SK-N-SH treated with all-trans-retinoic acid at 6 μM for 48 hours (cell line): ENCODE measurements around the gene OSBPL2.

Source experiments
- ARNTL ChIP-seq: fragments of 450-650 bp; formaldehyde crosslinking; IDR thresholded peaks from 2 replicates; pipeline ENCODE4 v1.5.0; 2020; ENCODE audit warnings: low read depth, mild to moderate bottlenecking, moderate library complexity, borderline replicate concordance
- GLIS3 ChIP-seq: fragments of 250-450 bp; sonication (Bioruptor Pico); IDR thresholded peaks from 2 replicates; pipeline ENCODE4 v1.5.0; 2020; ENCODE audit warnings: mild to moderate bottlenecking, moderate library complexity
- ZNF565 ChIP-seq: fragments of 450-650 bp; formaldehyde crosslinking; conservative IDR thresholded peaks from 2 replicates; pipeline ENCODE4 v1.5.0; 2020; ENCODE audit warnings: low read depth, mild to moderate bottlenecking, moderate library complexity
- TF ChIP-seq, protein P1 (sequence below): fragments of 250-450 bp; sonication (Bioruptor Pico); IDR thresholded peaks from 2 replicates; pipeline ENCODE4 v1.5.1; 2021; ENCODE audit warnings: mild to moderate bottlenecking, moderate library complexity

DNA sequence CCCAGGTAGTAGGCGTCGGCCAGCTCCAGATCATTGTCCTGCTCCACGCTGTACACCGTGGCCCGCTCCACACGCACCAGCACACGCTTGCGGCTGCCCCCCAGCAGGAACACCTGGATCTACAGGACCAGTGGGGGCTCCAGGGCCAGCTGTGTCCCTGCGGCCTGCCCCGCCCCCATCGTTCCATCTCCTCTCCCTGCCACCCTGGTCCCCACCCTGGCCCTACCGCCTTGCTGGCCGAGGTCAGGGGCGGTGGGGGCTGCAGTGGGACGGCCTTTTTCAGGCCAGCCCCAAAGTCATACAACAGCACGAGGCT lies 74.3 kb downstream of the OSBPL2 start:
- TF ChIP-seq GLIS3 (CRISPR knock-in tag) (no peak), ARNTL (CRISPR knock-in tag) (no peak), ZNF565 (CRISPR knock-in tag) (no peak)
- TF ChIP-seq, protein P1, sequence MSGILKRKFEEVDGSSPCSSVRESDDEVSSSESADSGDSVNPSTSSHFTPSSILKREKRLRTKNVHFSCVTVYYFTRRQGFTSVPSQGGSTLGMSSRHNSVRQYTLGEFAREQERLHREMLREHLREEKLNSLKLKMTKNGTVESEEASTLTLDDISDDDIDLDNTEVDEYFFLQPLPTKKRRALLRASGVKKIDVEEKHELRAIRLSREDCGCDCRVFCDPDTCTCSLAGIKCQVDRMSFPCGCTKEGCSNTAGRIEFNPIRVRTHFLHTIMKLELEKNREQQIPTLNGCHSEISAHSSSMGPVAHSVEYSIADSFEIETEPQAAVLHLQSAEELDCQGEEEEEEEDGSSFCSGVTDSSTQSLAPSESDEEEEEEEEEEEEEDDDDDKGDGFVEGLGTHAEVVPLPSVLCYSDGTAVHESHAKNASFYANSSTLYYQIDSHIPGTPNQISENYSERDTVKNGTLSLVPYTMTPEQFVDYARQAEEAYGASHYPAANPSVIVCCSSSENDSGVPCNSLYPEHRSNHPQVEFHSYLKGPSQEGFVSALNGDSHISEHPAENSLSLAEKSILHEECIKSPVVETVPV (CRISPR knock-in tag), result no peak
